K562 (cell line): Measurements from ENCODE around the gene C1orf105. TPM values are rescaled to one million over a fixed set of nuclear protein-coding genes. Genes with fewer than 3 reads are reported as not detected.
A peak's percentile ranks its signal among the peaks of the same experiment; 100 is the strongest.

Experiments
- ARID1B ChIP-seq: fragments of 450-650 bp; IDR thresholded peaks from 2 replicates; pipeline ENCODE4 v1.6.1; 2016; ENCODE audit warnings: antibody characterized with exemption, mild to moderate bottlenecking, inconsistent platforms
- CXXC5 ChIP-seq: fragments of 250-450 bp; sonication (Bioruptor Pico); IDR thresholded peaks from 2 replicates; pipeline ENCODE4 v1.8.0; 2022; ENCODE audit warnings: inconsistent platforms, mild to moderate bottlenecking, moderate library complexity
- FOS ChIP-seq: IDR thresholded peaks from 3 replicates; pipeline ENCODE4 v1.6.1; 2011; ENCODE audit not compliant: insufficient read length; ENCODE audit errors: extremely low read depth
- L3MBTL2 ChIP-seq: fragments of 450-650 bp; IDR thresholded peaks from 2 replicates; pipeline ENCODE4 v1.6.1; 2016; ENCODE audit warnings: mild to moderate bottlenecking, moderate library complexity
- POLR2AphosphoS5 ChIP-seq: IDR thresholded peaks from 2 replicates; pipeline ENCODE4 v1.6.1; 2011; ENCODE audit warnings: mild to moderate bottlenecking, low read depth, low read length, moderate library complexity; ENCODE audit not compliant: control insufficient read depth, insufficient read depth
- POLR3A ChIP-seq: IDR thresholded peaks from 2 replicates; pipeline ENCODE4 v1.6.1; 2011; ENCODE audit warnings: borderline replicate concordance, mild to moderate bottlenecking, moderate library complexity; ENCODE audit not compliant: insufficient read length, insufficient read depth; ENCODE audit errors: extremely low read depth
- SMARCA4 ChIP-seq: fragments of 450-650 bp; IDR thresholded peaks from 2 replicates; pipeline ENCODE4 v1.6.1; 2016
- SMARCA5 ChIP-seq: fragments of 450-650 bp; IDR thresholded peaks from 2 replicates; pipeline ENCODE4 v1.6.1; 2016
- ZBED1 ChIP-seq: IDR thresholded peaks from 2 replicates; pipeline ENCODE4 v1.6.1; 2014
- ZNF133 ChIP-seq: fragments of 250-450 bp; sonication (Bioruptor Pico); IDR thresholded peaks from 2 replicates; pipeline ENCODE4 v1.4.0; 2020; ENCODE audit warnings: mild to moderate bottlenecking
- ZNF41 ChIP-seq: fragments of 250-450 bp; sonication (Bioruptor Pico); conservative IDR thresholded peaks from 2 replicates; pipeline ENCODE4 v1.4.0; 2020; ENCODE audit warnings: mild to moderate bottlenecking
- ZNF589 ChIP-seq: fragments of 200-800 bp; sonication (Bioruptor generic); IDR thresholded peaks from 2 replicates; pipeline ENCODE4 v1.6.1; 2016; ENCODE audit warnings: low read depth, missing genetic modification characterization, missing compliant biosample characterization
- polyA plus RNA-seq, 8 experiments: library from polyadenylated mRNA; depleted of rRNA in 4 of 8; stranded (reverse) in 5 of 8; unstranded in 3 of 8; fragments of >200 nt; fragmentation: Nextera tagmentation in 2 of 8; fragmentation: Illumina TruSeq in 1 of 8; extraction: Ambion mirVana in 2 of 8; extraction: Trizol in 1 of 8; gene quantifications; 2 replicates each; pipeline versions ENCODE4 v1.2.1 to v1.2.3, GENCODE V29; 2011 to 2014; ENCODE audit warnings: inconsistent platforms in 1 of 8, missing spikeins in 1 of 8
- total RNA-seq, 7 experiments: library from RNA; depleted of rRNA in 6 of 7; stranded (reverse); fragments of >200 nt in 6 of 7; fragmentation: Illumina TruSeq in 2 of 7; extraction: Trizol in 2 of 7; gene quantifications; 2 replicates each; pipeline versions ENCODE4 v1.2.1 to v1.2.3, GENCODE V29; 2011 to 2021; ENCODE audit warnings: low replicate concordance in 1 of 7
- TF ChIP-seq, protein P1 (sequence below), 2 experiments: IDR thresholded peaks in 1 of 2; conservative IDR thresholded peaks in 1 of 2; 2 replicates each; pipeline ENCODE4 v1.6.1; 2016; ENCODE audit warnings: low read depth in 2 of 2, mild to moderate bottlenecking in 1 of 2, missing compliant biosample characterization in 1 of 2, missing genetic modification characterization in 1 of 2, moderate library complexity in 1 of 2
- TF ChIP-seq, protein P2 (sequence below): IDR thresholded peaks from 2 replicates; pipeline ENCODE4 v1.6.1; 2012; ENCODE audit warnings: low read depth, low read length, improper control_type of control experiment, borderline replicate concordance
- TF ChIP-seq, protein P3 (sequence below): fragments of 450-650 bp; IDR thresholded peaks from 2 replicates; pipeline ENCODE4 v1.6.1; 2017; ENCODE audit warnings: mild to moderate bottlenecking, moderate library complexity
- TF ChIP-seq, protein P4 (sequence below): fragments of 450-650 bp; formaldehyde crosslinking; IDR thresholded peaks from 2 replicates; pipeline ENCODE4 v1.4.0; 2020; ENCODE audit warnings: mild to moderate bottlenecking, moderate library complexity
- TF ChIP-seq, protein P5 (sequence below): fragments of 250-450 bp; sonication (Bioruptor Pico); IDR thresholded peaks from 2 replicates; pipeline ENCODE4 v1.5.0; 2021; ENCODE audit warnings: mild to moderate bottlenecking, borderline replicate concordance
- TF ChIP-seq, protein P6 (sequence below): sonication (generic); formaldehyde crosslinking; IDR thresholded peaks from 2 replicates; pipeline ENCODE4 v1.8.0; 2022; ENCODE audit warnings: mild to moderate bottlenecking, missing genetic modification reagents

Gene C1orf105
- total and polyA plus RNA-seq, 9 of the 15 experiments (the other 6 are each of a cell fraction or from before 2014, with no cell fraction given) = 0.08 TPM; not detected in 8

DNA sequence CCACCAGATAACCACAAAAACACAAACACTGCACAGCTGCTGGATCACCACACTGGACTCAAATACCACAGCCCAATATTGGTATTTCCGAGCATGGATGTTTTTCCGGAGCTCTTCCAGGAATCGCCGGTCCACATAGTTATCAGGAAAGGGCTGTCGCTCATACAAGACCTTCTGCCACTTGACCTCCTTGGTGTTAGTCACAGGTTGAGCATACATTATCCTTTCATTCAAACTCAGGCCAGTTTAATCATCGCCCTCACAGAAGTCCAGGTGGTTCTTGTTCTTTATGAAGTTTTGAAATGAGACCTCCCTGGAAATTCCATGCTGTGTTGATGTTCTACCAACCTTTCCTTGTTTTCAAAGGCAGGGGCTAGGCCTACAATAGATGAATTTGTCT is 21.9 kb downstream of the C1orf105 start (continued):
- TF ChIP-seq, protein P1, sequence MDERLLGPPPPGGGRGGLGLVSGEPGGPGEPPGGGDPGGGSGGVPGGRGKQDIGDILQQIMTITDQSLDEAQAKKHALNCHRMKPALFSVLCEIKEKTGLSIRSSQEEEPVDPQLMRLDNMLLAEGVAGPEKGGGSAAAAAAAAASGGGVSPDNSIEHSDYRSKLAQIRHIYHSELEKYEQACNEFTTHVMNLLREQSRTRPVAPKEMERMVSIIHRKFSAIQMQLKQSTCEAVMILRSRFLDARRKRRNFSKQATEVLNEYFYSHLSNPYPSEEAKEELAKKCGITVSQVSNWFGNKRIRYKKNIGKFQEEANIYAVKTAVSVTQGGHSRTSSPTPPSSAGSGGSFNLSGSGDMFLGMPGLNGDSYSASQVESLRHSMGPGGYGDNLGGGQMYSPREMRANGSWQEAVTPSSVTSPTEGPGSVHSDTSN (CRISPR knock-in tag; IDR thresholded peaks at IDR 0.05; ENCODE audit: low read depth) = peak; percentile 52
- TF ChIP-seq, protein P1 (tag; conservative IDR thresholded peaks at IDR 0.05; ENCODE audit: low read depth) = peak; percentile 78
- peak; percentile 85; the same call in 1 of the 2 replicates for TF ChIP-seq POLR2AphosphoS5
- peak; percentile 67 for TF ChIP-seq CXXC5 (CRISPR knock-in tag)
- TF ChIP-seq, protein P2, sequence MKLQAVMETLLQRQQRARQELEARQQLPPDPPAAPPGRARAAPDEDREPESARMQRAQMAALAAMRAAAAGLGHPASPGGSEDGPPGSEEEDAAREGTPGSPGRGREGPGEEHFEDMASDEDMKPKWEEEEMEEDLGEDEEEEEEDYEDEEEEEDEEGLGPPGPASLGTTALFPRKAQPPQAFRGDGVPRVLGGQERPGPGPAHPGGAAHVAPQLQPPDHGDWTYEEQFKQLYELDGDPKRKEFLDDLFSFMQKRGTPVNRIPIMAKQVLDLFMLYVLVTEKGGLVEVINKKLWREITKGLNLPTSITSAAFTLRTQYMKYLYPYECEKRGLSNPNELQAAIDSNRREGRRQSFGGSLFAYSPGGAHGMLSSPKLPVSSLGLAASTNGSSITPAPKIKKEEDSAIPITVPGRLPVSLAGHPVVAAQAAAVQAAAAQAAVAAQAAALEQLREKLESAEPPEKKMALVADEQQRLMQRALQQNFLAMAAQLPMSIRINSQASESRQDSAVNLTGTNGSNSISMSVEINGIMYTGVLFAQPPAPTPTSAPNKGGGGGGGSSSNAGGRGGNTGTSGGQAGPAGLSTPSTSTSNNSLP = peak; percentile 75; the same call in 1 of the 2 replicates
- no peak for TF ChIP-seq ZNF133
- TF ChIP-seq, protein P3, sequence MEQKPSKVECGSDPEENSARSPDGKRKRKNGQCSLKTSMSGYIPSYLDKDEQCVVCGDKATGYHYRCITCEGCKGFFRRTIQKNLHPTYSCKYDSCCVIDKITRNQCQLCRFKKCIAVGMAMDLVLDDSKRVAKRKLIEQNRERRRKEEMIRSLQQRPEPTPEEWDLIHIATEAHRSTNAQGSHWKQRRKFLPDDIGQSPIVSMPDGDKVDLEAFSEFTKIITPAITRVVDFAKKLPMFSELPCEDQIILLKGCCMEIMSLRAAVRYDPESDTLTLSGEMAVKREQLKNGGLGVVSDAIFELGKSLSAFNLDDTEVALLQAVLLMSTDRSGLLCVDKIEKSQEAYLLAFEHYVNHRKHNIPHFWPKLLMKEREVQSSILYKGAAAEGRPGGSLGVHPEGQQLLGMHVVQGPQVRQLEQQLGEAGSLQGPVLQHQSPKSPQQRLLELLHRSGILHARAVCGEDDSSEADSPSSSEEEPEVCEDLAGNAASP = no peak
- TF ChIP-seq, protein P4, sequence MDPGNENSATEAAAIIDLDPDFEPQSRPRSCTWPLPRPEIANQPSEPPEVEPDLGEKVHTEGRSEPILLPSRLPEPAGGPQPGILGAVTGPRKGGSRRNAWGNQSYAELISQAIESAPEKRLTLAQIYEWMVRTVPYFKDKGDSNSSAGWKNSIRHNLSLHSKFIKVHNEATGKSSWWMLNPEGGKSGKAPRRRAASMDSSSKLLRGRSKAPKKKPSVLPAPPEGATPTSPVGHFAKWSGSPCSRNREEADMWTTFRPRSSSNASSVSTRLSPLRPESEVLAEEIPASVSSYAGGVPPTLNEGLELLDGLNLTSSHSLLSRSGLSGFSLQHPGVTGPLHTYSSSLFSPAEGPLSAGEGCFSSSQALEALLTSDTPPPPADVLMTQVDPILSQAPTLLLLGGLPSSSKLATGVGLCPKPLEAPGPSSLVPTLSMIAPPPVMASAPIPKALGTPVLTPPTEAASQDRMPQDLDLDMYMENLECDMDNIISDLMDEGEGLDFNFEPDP (CRISPR knock-in tag) = no peak
- peak; percentile 84 for TF ChIP-seq SMARCA4
- TF ChIP-seq, protein P5, sequence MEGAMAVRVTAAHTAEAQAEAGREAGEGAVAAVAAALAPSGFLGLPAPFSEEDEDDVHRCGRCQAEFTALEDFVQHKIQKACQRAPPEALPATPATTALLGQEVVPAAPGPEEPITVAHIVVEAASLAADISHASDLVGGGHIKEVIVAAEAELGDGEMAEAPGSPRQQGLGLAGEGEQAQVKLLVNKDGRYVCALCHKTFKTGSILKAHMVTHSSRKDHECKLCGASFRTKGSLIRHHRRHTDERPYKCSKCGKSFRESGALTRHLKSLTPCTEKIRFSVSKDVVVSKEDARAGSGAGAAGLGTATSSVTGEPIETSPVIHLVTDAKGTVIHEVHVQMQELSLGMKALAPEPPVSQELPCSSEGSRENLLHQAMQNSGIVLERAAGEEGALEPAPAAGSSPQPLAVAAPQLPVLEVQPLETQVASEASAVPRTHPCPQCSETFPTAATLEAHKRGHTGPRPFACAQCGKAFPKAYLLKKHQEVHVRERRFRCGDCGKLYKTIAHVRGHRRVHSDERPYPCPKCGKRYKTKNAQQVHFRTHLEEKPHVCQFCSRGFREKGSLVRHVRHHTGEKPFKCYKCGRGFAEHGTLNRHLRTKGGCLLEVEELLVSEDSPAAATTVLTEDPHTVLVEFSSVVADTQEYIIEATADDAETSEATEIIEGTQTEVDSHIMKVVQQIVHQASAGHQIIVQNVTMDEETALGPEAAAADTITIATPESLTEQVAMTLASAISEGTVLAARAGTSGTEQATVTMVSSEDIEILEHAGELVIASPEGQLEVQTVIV (CRISPR knock-in tag) = no peak
- TF ChIP-seq ARID1B = peak; percentile 93
- TF ChIP-seq FOS = no peak
- no peak for TF ChIP-seq POLR3A
- TF ChIP-seq SMARCA5 = no peak
- TF ChIP-seq, protein P6, sequence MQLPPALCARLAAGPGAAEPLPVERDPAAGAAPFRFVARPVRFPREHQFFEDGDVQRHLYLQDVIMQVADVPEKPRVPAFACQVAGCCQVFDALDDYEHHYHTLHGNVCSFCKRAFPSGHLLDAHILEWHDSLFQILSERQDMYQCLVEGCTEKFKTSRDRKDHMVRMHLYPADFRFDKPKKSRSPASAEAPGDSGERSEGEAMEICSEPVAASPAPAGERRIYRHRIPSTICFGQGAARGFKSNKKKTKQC = no peak
- TF ChIP-seq ZBED1 = no peak
- TF ChIP-seq ZNF41 (CRISPR knock-in tag) = no peak
- TF ChIP-seq L3MBTL2 = peak; percentile 48; the same call in 1 of the 2 replicates
- TF ChIP-seq ZNF589 = 0 out of 2 replicates have a peak, but pooled peaks have one; percentile 22
